Stomach (tissue), 9 donors: ENCODE results near the gene SARM1. TPM values are rescaled to one million over a fixed set of nuclear protein-coding genes. Genes with fewer than 3 reads are reported as not detected.

Experiments
- DNase-seq, 2 donors: peaks; one replicate each; pipeline versions ENCODE4 v3.0.0 to v3.0.0-alpha.2; 2013 to 2019
- H3K27ac ChIP-seq, 5 donors: fragments of 200-600 bp in 4 of 5; sonication (generic) in 4 of 5; one replicate each; pipeline ENCODE4 v1.5.1; 2013 to 2019; ENCODE audit warnings: mild to moderate bottlenecking in 1 of 5, moderate library complexity in 1 of 5
- H3K27me3 ChIP-seq, 3 donors: fragments of 200-600 bp; sonication (generic); one replicate each; pipeline ENCODE4 v1.5.1; 2017 to 2019; ENCODE audit warnings: mixed run types in 1 of 3
- H3K36me3 ChIP-seq, 4 donors: fragments of 200-600 bp; sonication (generic); 1 replicate in 3 of 4; 2 replicates in 1 of 4; pipeline ENCODE4 v1.5.1; 2016 to 2019
- H3K4me1 ChIP-seq, 4 donors: fragments of 200-600 bp; sonication (generic); one replicate each; pipeline ENCODE4 v1.5.1; 2016 to 2019
- H3K4me3 ChIP-seq, 4 donors: fragments of 200-600 bp; sonication (generic) in 3 of 4; one replicate each; pipeline ENCODE4 v1.5.1; 2016 to 2019; ENCODE audit warnings: mild to moderate bottlenecking in 1 of 4
- H3K9me3 ChIP-seq, 4 donors: fragments of 200-600 bp; sonication (generic); one replicate each; pipeline ENCODE4 v1.5.1; 2016 to 2019
- CTCF ChIP-seq, 7 experiments: fragments of 450-650 bp in 4 of 7; fragments of 200-600 bp in 3 of 7; sonication (generic) in 3 of 7; IDR thresholded peaks; one replicate each; pipeline ENCODE4 v1.5.1; 2016 to 2019; ENCODE audit warnings: antibody characterized with exemption in 7 of 7, control low read depth in 2 of 7, mild to moderate bottlenecking in 1 of 7
- EP300 ChIP-seq: sonication (generic); formaldehyde crosslinking; IDR thresholded peaks from one replicate; pipeline ENCODE4 v1.6.1; 2017; ENCODE audit warnings: antibody characterized with exemption
- POLR2A ChIP-seq, 4 donors: fragments of 450-650 bp; IDR thresholded peaks; one replicate each; pipeline ENCODE4 v1.6.1; 2016; ENCODE audit warnings: antibody characterized with exemption in 4 of 4, control low read depth in 2 of 4, mild to moderate bottlenecking in 1 of 4, moderate library complexity in 1 of 4
- POLR2AphosphoS5 ChIP-seq, 3 donors: sonication (generic); formaldehyde crosslinking; IDR thresholded peaks; one replicate each; pipeline ENCODE4 v1.6.1; 2016; ENCODE audit warnings: antibody characterized with exemption in 3 of 3
- WGBS, 5 donors: extraction: QIAGEN DNeasy Blood & Tissue Kit in 3 of 5; methylation state at CpG; one replicate each; pipeline versions ENCODE4 v1.1.5 to v1.1.7; 2013 to 2018; 5-methylcytosine and 5-hydroxymethylcytosine counted together
- intact Hi-C: fragments of 100-400 bp; cut with DNase I; formaldehyde crosslinking; loops from one replicate; pipeline ENCODE4 v1.15.1; 2023; ENCODE audit warnings: low total_unique reads
- polyA plus RNA-seq, 3 donors: library from polyadenylated mRNA; stranded (reverse); fragments of 200-250 nt; gene quantifications; one replicate each; pipeline ENCODE4 v1.2.3, GENCODE V29; 2013
- total RNA-seq, 5 donors: library from RNA; depleted of rRNA; stranded (reverse); fragments of >200 nt; gene quantifications; one replicate each; pipeline versions ENCODE4 v1.1.0 to v1.2.3, GENCODE V29; 2014 to 2016
- donor health status: healthy with polysubstance abuse.
- donor health status: Bipolar disorder and iron deficiency.
- donor health status: healthy.

The SARM1 gene
- total and polyA plus RNA-seq, 8 donors: 4.6 to 58.3 (median 11.7) TPM

- intact Hi-C loops: no loop called here
- Histone ChIP-seq H3K4me1 (no peaks in the 10 kb centered on the region), H3K4me3 (no peak overlapping the region), H3K27me3 (no peaks in the 10 kb centered on the region), H3K9me3 (no peaks in the 10 kb centered on the region), H3K36me3 (no peaks in the 10 kb centered on the region), H3K27ac (no peak overlapping the region)
- no peak for DNase-seq
- TF ChIP-seq CTCF (IDR thresholded peaks at IDR 0.05): no peak
- no peak for TF ChIP-seq POLR2AphosphoS5 (IDR thresholded peaks at IDR 0.05)
- no peak for TF ChIP-seq POLR2A (IDR thresholded peaks at IDR 0.05)
- no peak for TF ChIP-seq EP300
- WGBS, 5 donors: 76 to 98% (median 90%) methylated on average over 3 of the region's 3 CpGs
These were observed 44.4 kb downstream of the SARM1 start for GRCh38 chr17:28415886-28416285.

- no peaks in the 10 kb centered on the region for H3K4me1 ChIP-seq
- intact Hi-C loops: no loop called here
- DNase-seq: peak; percentile 70 to 81
- TF ChIP-seq POLR2A (IDR thresholded peaks at IDR 0.05) (no peak), POLR2AphosphoS5 (IDR thresholded peaks at IDR 0.05) (peak in 1 of 3 donors; percentile 19), EP300 (no peak), CTCF (IDR thresholded peaks at IDR 0.05) (peak in 5 of 7 experiments; percentile 43 to 65 (median 49))
- H3K36me3 ChIP-seq: no peaks in the 10 kb centered on the region
- H3K4me3 ChIP-seq: no peak overlapping the region
- WGBS, 5 donors: 8 to 15% (median 9%) methylated on average over 13 of the region's 13 CpGs
- H3K9me3 ChIP-seq: no peaks in the 10 kb centered on the region
- no peak overlapping the region for H3K27ac ChIP-seq
- no peaks in the 10 kb centered on the region for H3K27me3 ChIP-seq
These were observed 45.3 kb downstream of the SARM1 start for GRCh38 chr17:28416703-28417311.

GRCh38 chr17:28421787-28422305, 50.4 kb downstream of the SARM1 start:
- Histone ChIP-seq H3K9me3 (no peaks in the 10 kb centered on the region), H3K27ac (no peak overlapping the region), H3K4me1 (no peaks in the 10 kb centered on the region), H3K4me3 (no peak overlapping the region), H3K36me3 (no peaks in the 10 kb centered on the region), H3K27me3 (no peaks in the 10 kb centered on the region)
- TF ChIP-seq POLR2A (IDR thresholded peaks at IDR 0.05) (no peak), CTCF (IDR thresholded peaks at IDR 0.05) (no peak), EP300 (no peak), POLR2AphosphoS5 (IDR thresholded peaks at IDR 0.05) (no peak)
- DNase-seq: no peak
- intact Hi-C loops: no loop called here
- WGBS, 5 donors: 64 to 74% (median 70%) methylated on average over 7 of the region's 7 CpGs

- no peak overlapping the region for H3K4me3 ChIP-seq
- TF ChIP-seq POLR2AphosphoS5 (IDR thresholded peaks at IDR 0.05): no peak
- TF ChIP-seq CTCF (IDR thresholded peaks at IDR 0.05): no peak
- TF ChIP-seq POLR2A (IDR thresholded peaks at IDR 0.05): no peak
- TF ChIP-seq EP300: no peak
- 78 to 87% (median 81%) methylated on average over 13 of the region's 13 CpGs for WGBS, 5 donors
- no peak overlapping the region for H3K27ac ChIP-seq
- no peaks in the 10 kb centered on the region for H3K9me3 ChIP-seq
- intact Hi-C loops: no loop called here
- no peaks in the 10 kb centered on the region for H3K36me3 ChIP-seq
- DNase-seq: no peak
- H3K4me1 ChIP-seq: peaks cover 0 to 10% (median 0%) of the 10 kb centered on the region in 4 donors
- H3K27me3 ChIP-seq: no peaks in the 10 kb centered on the region
These were observed 53.7 kb downstream of the SARM1 start for GRCh38 chr17:28425206-28425605.
